ENCODE measurements around the gene PTPRE. TPM values are rescaled to one million over a fixed set of nuclear protein-coding genes. Genes with fewer than 3 reads are reported as not detected.

Gene PTPRE
- polyA plus RNA-seq, 1 donor from 2014 or later, result 4.1 TPM

GRCh38 chr10:127928021-127928806, 21.3 kb downstream of the PTPRE start:
- Histone ChIP-seq H3K36me3 (ENCODE audit: insufficient read depth, low read length) (no peaks in the 10 kb centered on the region), H3K4me2 (ENCODE audit: low read length) (no peak overlapping the region), H3K9me3 (ENCODE audit: low read length) (no peaks in the 10 kb centered on the region), H3K4me3 (ENCODE audit: low read length) (no peak overlapping the region), H3K27ac (ENCODE audit: low read length) (no peak overlapping the region), H2AFZ (ENCODE audit: low read depth, low read length) (no peak overlapping the region), H3K9ac (ENCODE audit: low read length) (no peak overlapping the region), H3K79me2 (replicated peaks; ENCODE audit: insufficient read depth, low read length) (no peaks in the 10 kb centered on the region), H3K27me3 (ENCODE audit: insufficient read depth, low read depth, low read length) (no peaks in the 10 kb centered on the region), H3F3A (ENCODE audit: insufficient read depth, low read length, poor library complexity, severe bottlenecking) (no peaks in the 10 kb centered on the region), H3K9me2 (ENCODE audit: insufficient read depth, low read length) (no peaks in the 10 kb centered on the region), H4K20me1 (ENCODE audit: insufficient read depth) (no peaks in the 10 kb centered on the region)
- TF ChIP-seq RAD21 (conservative IDR thresholded peaks at IDR 0.05) (no peak), TAF1 (IDR thresholded peaks at IDR 0.05; ENCODE audit: low read depth) (no peak), SMC3 (conservative IDR thresholded peaks at IDR 0.05; ENCODE audit: poor library complexity) (no peak), POLR2AphosphoS5 (IDR thresholded peaks at IDR 0.05) (no peak)

GRCh38 chr10:127932521-127933270, 25.8 kb downstream of the PTPRE start:
- Histone ChIP-seq H3K79me2 (replicated peaks; ENCODE audit: insufficient read depth, low read length) (no peaks in the 10 kb centered on the region), H3K36me3 (ENCODE audit: insufficient read depth, low read length) (no peaks in the 10 kb centered on the region), H3K27ac (ENCODE audit: low read length) (no peak overlapping the region), H3K4me3 (ENCODE audit: low read length) (no peak overlapping the region), H2AFZ (ENCODE audit: low read depth, low read length) (no peak overlapping the region), H4K20me1 (ENCODE audit: insufficient read depth) (no peaks in the 10 kb centered on the region), H3K9ac (ENCODE audit: low read length) (no peak overlapping the region), H3K9me3 (ENCODE audit: low read length) (no peaks in the 10 kb centered on the region), H3K9me2 (ENCODE audit: insufficient read depth, low read length) (no peaks in the 10 kb centered on the region), H3K4me2 (ENCODE audit: low read length) (no peak overlapping the region), H3F3A (ENCODE audit: insufficient read depth, low read length, poor library complexity, severe bottlenecking) (no peaks in the 10 kb centered on the region), H3K27me3 (ENCODE audit: insufficient read depth, low read depth, low read length) (no peaks in the 10 kb centered on the region)
- TF ChIP-seq POLR2AphosphoS5 (IDR thresholded peaks at IDR 0.05), result no peak

- Histone ChIP-seq H3K4me2 (ENCODE audit: low read length) (no peak overlapping the region), H3K27ac (ENCODE audit: low read length) (no peak overlapping the region), H2AFZ (ENCODE audit: low read depth, low read length) (no peak overlapping the region), H3K27me3 (ENCODE audit: insufficient read depth, low read depth, low read length) (no peaks in the 10 kb centered on the region), H3K79me2 (replicated peaks; ENCODE audit: insufficient read depth, low read length) (no peaks in the 10 kb centered on the region), H3K9ac (ENCODE audit: low read length) (no peak overlapping the region), H3F3A (ENCODE audit: insufficient read depth, low read length, poor library complexity, severe bottlenecking) (no peaks in the 10 kb centered on the region), H3K4me3 (ENCODE audit: low read length) (no peak overlapping the region), H4K20me1 (ENCODE audit: insufficient read depth) (no peaks in the 10 kb centered on the region), H3K9me3 (ENCODE audit: low read length) (no peaks in the 10 kb centered on the region), H3K9me2 (ENCODE audit: insufficient read depth, low read length) (no peaks in the 10 kb centered on the region), H3K36me3 (ENCODE audit: insufficient read depth, low read length) (no peaks in the 10 kb centered on the region)
- no peak for TF ChIP-seq RAD21 (conservative IDR thresholded peaks at IDR 0.05)
- no peak for TF ChIP-seq REST (IDR thresholded peaks at IDR 0.05; ENCODE audit: borderline replicate concordance)
- no peak for TF ChIP-seq MXI1 (conservative IDR thresholded peaks at IDR 0.05; ENCODE audit: poor library complexity, severe bottlenecking)
- TF ChIP-seq CTCF (IDR thresholded peaks at IDR 0.05; ENCODE audit: poor library complexity, severe bottlenecking), result no peak
- no peak for TF ChIP-seq TAF1 (IDR thresholded peaks at IDR 0.05; ENCODE audit: low read depth)
- no peak for TF ChIP-seq SMC3 (conservative IDR thresholded peaks at IDR 0.05; ENCODE audit: poor library complexity)
- TF ChIP-seq EZH2 (IDR thresholded peaks at IDR 0.05; ENCODE audit: borderline replicate concordance, insufficient read depth, low read length, poor library complexity, severe bottlenecking), result no peak
- TF ChIP-seq POLR2AphosphoS5 (IDR thresholded peaks at IDR 0.05), result no peak
- no peak for TF ChIP-seq EP300 (conservative IDR thresholded peaks at IDR 0.05; ENCODE audit: poor library complexity, severe bottlenecking)
These were observed 26.4 kb downstream of the PTPRE start for GRCh38 chr10:127933271-127933670.

Measured in neural cell (in vitro differentiated cells).